Measurements from ENCODE around the gene POU6F1.

GRCh38 chr12:51183816-51184215 lies 34.0 kb downstream of the POU6F1 start:
- TF ChIP-seq, protein P1, sequence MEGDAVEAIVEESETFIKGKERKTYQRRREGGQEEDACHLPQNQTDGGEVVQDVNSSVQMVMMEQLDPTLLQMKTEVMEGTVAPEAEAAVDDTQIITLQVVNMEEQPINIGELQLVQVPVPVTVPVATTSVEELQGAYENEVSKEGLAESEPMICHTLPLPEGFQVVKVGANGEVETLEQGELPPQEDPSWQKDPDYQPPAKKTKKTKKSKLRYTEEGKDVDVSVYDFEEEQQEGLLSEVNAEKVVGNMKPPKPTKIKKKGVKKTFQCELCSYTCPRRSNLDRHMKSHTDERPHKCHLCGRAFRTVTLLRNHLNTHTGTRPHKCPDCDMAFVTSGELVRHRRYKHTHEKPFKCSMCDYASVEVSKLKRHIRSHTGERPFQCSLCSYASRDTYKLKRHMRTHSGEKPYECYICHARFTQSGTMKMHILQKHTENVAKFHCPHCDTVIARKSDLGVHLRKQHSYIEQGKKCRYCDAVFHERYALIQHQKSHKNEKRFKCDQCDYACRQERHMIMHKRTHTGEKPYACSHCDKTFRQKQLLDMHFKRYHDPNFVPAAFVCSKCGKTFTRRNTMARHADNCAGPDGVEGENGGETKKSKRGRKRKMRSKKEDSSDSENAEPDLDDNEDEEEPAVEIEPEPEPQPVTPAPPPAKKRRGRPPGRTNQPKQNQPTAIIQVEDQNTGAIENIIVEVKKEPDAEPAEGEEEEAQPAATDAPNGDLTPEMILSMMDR (IDR thresholded peaks at IDR 0.05): no peak
- TF ChIP-seq POLR2A (IDR thresholded peaks at IDR 0.05): no peak
